Measurements from ENCODE around the gene PLEKHM3. TPM values are rescaled to one million over a fixed set of nuclear protein-coding genes. Genes with fewer than 3 reads are reported as not detected.
A peak's percentile ranks its signal among the peaks of the same experiment; 100 is the strongest.

The PLEKHM3 gene
- polyA plus RNA-seq, 2 of the 4 experiments (the other 2 are of a cell fraction): 2.9 to 6.5 TPM

GRCh38 chr2:207879536-207879935, 145.8 kb downstream of the PLEKHM3 start:
- no peaks in the 10 kb centered on the region for H3K9me3 ChIP-seq
- peak overlapping the region; percentile 19; the same call in 2 of the 3 replicates for H3K4me2 ChIP-seq
- H3K4me1 ChIP-seq: peaks cover 17% of the 10 kb centered on the region
- H3K4me3 ChIP-seq: no peak overlapping the region
- WGBS (ENCODE audit: missing lambda C conversion rate): 43% methylated on average over 2 of the region's 2 CpGs
- ATAC-seq (peak; percentile 71 to 79; a peak in 5 of 6 replicates), DNase-seq (ENCODE audit: low read depth in 1 of 2, low spot score in 1 of 2) (peak in 1 of 2 experiments; percentile 27), FAIRE-seq (no peak)
- ChIA-PET CTCF (interaction anchor here (0.8 to 1.7 kb wide), 6 partner anchors 10 to 192 kb away, joined by 3 to 6 read pairs (median 4); no protein-coding TSS in a partner anchor), POLR2A (no interaction called here)
- TF ChIP-seq HMGXB4 (CRISPR knock-in tag; IDR thresholded peaks at IDR 0.05; ENCODE audit: borderline replicate concordance) (no peak), REST (IDR thresholded peaks at IDR 0.05) (no peak), CTCF (IDR thresholded peaks at IDR 0.05) (no peak), ZFP36 (IDR thresholded peaks at IDR 0.05; ENCODE audit: borderline replicate concordance, partially characterized antibody) (no peak), TP53 (CRISPR knock-in tag; IDR thresholded peaks at IDR 0.05) (no peak), JUN (IDR thresholded peaks at IDR 0.05) (no peak), MYC (IDR thresholded peaks at IDR 0.05; ENCODE audit: borderline replicate concordance, low read length) (no peak), FOSL2 (IDR thresholded peaks at IDR 0.05) (no peak), FOSL2 (CRISPR knock-in tag; IDR thresholded peaks at IDR 0.05) (no peak), MAX (IDR thresholded peaks at IDR 0.05) (no peak), CEBPB (IDR thresholded peaks at IDR 0.05) (no peak), FOSB (CRISPR knock-in tag; IDR thresholded peaks at IDR 0.05) (no peak), HDAC2 (IDR thresholded peaks at IDR 0.05) (no peak), CHD2 (IDR thresholded peaks at IDR 0.05; ENCODE audit: low read length, partially characterized antibody) (no peak), ZC3H11A (IDR thresholded peaks at IDR 0.05) (no peak), RNF2 (IDR thresholded peaks at IDR 0.05; ENCODE audit: borderline replicate concordance, low read depth) (no peak), TFCP2L1 (CRISPR knock-in tag; IDR thresholded peaks at IDR 0.05) (no peak), PBX3 (IDR thresholded peaks at IDR 0.05) (no peak), EHF (CRISPR knock-in tag; IDR thresholded peaks at IDR 0.05) (no peak), ATOH8 (CRISPR knock-in tag; IDR thresholded peaks at IDR 0.05; ENCODE audit: low read depth) (no peak), HOXB13 (CRISPR knock-in tag; IDR thresholded peaks at IDR 0.05; ENCODE audit: low read depth) (no peak)
- peak overlapping the region in 1 of 2 experiments; percentile 13; a peak in 1 of 6 replicates for H3K27ac ChIP-seq

Measured in A549 (cell line).